Left lung (tissue), 10 donors: ENCODE measurements around the gene AP5Z1. TPM values are rescaled to one million over a fixed set of nuclear protein-coding genes. Genes with fewer than 3 reads are reported as not detected.
A peak's percentile ranks its signal among the peaks of the same experiment; 100 is the strongest.

Experiments used
- ATAC-seq: fragments of 200-7000 bp; cut with Tn5 transposase; one replicate; pipeline ENCODE4 v1.9.1; 2020; ENCODE audit warnings: moderate library complexity
- DNase-seq, 4 donors: peaks; one replicate each; pipeline ENCODE4 v3.0.0-alpha.2; 2013 to 2020
- H3K27ac ChIP-seq, 2 donors: fragments of 200-600 bp; sonication (generic) in 1 of 2; one replicate each; pipeline versions ENCODE4 v1.5.0 to v1.8.0; 2020 to 2021
- H3K27me3 ChIP-seq, 2 donors: fragments of 200-600 bp; sonication (generic) in 1 of 2; one replicate each; pipeline versions ENCODE4 v1.5.0 to v1.8.0; 2020 to 2021
- H3K36me3 ChIP-seq, 2 donors: fragments of 200-600 bp; sonication (generic) in 1 of 2; one replicate each; pipeline versions ENCODE4 v1.5.0 to v1.8.0; 2020 to 2021
- H3K4me1 ChIP-seq, 2 donors: fragments of 200-600 bp; one replicate each; pipeline ENCODE4 v1.8.0; 2021
- H3K4me3 ChIP-seq, 2 donors: fragments of 200-600 bp; sonication (generic) in 1 of 2; one replicate each; pipeline versions ENCODE4 v1.5.0 to v1.8.0; 2020 to 2021; ENCODE audit warnings: mild to moderate bottlenecking in 1 of 2
- H3K9me3 ChIP-seq, 2 donors: fragments of 200-600 bp; sonication (generic) in 1 of 2; one replicate each; pipeline versions ENCODE4 v1.5.0 to v1.8.0; 2020 to 2021
- CTCF ChIP-seq, 2 donors: fragments of 200-600 bp; sonication (generic) in 1 of 2; IDR thresholded peaks; one replicate each; pipeline versions ENCODE4 v1.5.0 to v1.8.0; 2021; ENCODE audit warnings: antibody characterized with exemption in 2 of 2
- intact Hi-C, 2 donors: fragments of 100-400 bp; cut with DNase I; formaldehyde crosslinking; loops; one replicate each; pipeline versions ENCODE4 v1.11.2 to v1.14.2; 2022
- polyA plus RNA-seq, 6 donors: library from polyadenylated mRNA; unstranded; fragments of 120-200 nt; gene quantifications; one replicate each; pipeline ENCODE4 v1.2.1, GENCODE V29; 2013; ENCODE audit not compliant: insufficient read length in 6 of 6
- total RNA-seq, 2 donors: library from RNA; stranded (reverse); fragmentation: NEBNext Ultra II Directional; extraction: Animal tissue kit (Norgen Biotek cat#: 25700); gene quantifications; one replicate each; pipeline ENCODE4 v1.2.1, GENCODE V29; 2021
- donor health status: DM: no; HTN: yes; CAD: no.
- donor health status: DM: no; HTN: no; CAD: no.

AP5Z1 gene
- total and polyA plus RNA-seq, 8 donors: 16.9 to 49.5 (median 22.5) TPM

- H3K36me3 ChIP-seq: peaks cover 0 to 87% of the 10 kb centered on the region in 2 donors
- no peak overlapping the region for H3K4me3 ChIP-seq
- H3K27ac ChIP-seq: no peak overlapping the region
- no peaks in the 10 kb centered on the region for H3K27me3 ChIP-seq
- H3K9me3 ChIP-seq: no peaks in the 10 kb centered on the region
- peaks cover 0 to 9% of the 10 kb centered on the region in 2 donors for H3K4me1 ChIP-seq
- intact Hi-C loops: no loop called here
- no peak for TF ChIP-seq CTCF (IDR thresholded peaks at IDR 0.05)
- DNase-seq (peak in 1 of 4 donors; percentile 70), ATAC-seq (no peak)
Measured at GRCh38 chr7:4782333-4783291, 7.2 kb downstream of the AP5Z1 start.

GRCh38 chr7:4783292-4783652 is 7.8 kb downstream of the AP5Z1 start:
- ATAC-seq (no peak), DNase-seq (no peak)
- H3K36me3 ChIP-seq: peaks cover 0 to 87% of the 10 kb centered on the region in 2 donors
- H3K4me1 ChIP-seq: peaks cover 0 to 2% of the 10 kb centered on the region in 2 donors
- H3K4me3 ChIP-seq: no peak overlapping the region
- no peak for TF ChIP-seq CTCF (IDR thresholded peaks at IDR 0.05)
- no peaks in the 10 kb centered on the region for H3K9me3 ChIP-seq
- no peak overlapping the region for H3K27ac ChIP-seq
- intact Hi-C loops: no loop called here
- H3K27me3 ChIP-seq: no peaks in the 10 kb centered on the region

DNA sequence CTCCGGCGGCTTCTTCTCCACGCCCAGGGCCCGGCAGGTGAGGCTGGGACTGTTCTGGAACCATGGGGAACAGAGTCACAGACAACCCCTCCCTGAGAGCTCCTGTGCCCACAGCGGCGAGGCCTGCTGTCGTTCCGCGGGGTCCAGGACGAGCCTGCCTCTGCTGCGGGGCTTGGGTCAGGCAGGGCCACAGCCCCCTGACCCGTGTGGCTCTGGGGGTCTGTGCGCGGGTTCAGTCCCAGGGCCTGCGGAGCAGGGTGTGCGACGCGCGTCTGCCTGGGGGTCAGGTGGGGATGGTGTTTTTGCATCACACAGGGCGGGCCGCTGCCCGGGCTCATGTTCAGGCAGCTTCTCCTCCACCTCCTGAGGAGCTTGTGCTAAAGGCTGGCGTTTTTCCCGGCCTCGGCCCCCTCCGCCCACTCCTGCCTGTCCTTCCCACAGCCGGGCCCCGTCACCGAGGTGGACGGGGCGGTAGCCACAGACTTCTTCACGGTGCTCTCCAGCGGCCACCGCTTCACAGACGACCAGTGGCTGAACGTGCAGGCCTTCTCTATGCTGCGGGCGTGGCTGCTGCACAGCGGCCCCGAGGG is 8.4 kb downstream of the AP5Z1 start:
- intact Hi-C loops: no loop called here
- H3K4me3 ChIP-seq: no peak overlapping the region
- H3K4me1 ChIP-seq: no peaks in the 10 kb centered on the region
- ATAC-seq: no peak
- peak in 1 of 4 donors; percentile 80 for DNase-seq
- H3K27ac ChIP-seq: no peak overlapping the region
- H3K27me3 ChIP-seq: no peaks in the 10 kb centered on the region
- TF ChIP-seq CTCF (IDR thresholded peaks at IDR 0.05): no peak
- H3K9me3 ChIP-seq: no peaks in the 10 kb centered on the region
- peaks cover 0 to 92% of the 10 kb centered on the region in 2 donors for H3K36me3 ChIP-seq

GRCh38 chr7:4784799-4785198 is 9.4 kb downstream of the AP5Z1 start:
- Histone ChIP-seq H3K4me1 (no peaks in the 10 kb centered on the region), H3K27me3 (no peaks in the 10 kb centered on the region), H3K9me3 (no peaks in the 10 kb centered on the region), H3K4me3 (no peak overlapping the region), H3K27ac (no peak overlapping the region), H3K36me3 (peaks cover 0 to 100% of the 10 kb centered on the region in 2 donors)
- ATAC-seq (no peak), DNase-seq (peak in 1 of 4 donors; percentile 71)
- no peak for TF ChIP-seq CTCF (IDR thresholded peaks at IDR 0.05)
- intact Hi-C loops: no loop called here

DNA sequence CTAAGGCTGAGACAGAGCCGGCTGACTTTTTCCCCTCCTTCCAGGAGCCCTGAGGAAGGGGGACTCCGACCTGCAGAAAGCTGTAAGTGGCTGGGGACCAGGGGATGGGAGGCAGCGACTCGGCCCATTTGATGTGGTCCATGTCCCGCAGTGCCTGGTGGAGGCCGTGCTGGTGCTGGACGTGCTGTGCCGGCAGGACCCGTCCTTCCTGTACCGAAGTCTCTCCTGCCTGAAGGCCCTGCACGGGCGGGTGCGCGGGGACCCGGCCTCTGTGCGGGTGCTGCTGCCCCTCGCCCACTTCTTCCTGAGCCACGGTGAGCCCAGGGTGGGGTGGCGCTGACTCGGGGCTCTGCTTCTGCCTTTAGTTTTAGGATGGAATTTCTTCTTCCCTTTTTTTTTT is 9.9 kb downstream of the AP5Z1 start:
- DNase-seq: peak in 1 of 4 donors; percentile 74
- intact Hi-C loops: no loop called here
- H3K27me3 ChIP-seq: no peaks in the 10 kb centered on the region
- no peaks in the 10 kb centered on the region for H3K4me1 ChIP-seq
- H3K4me3 ChIP-seq: no peak overlapping the region
- no peak overlapping the region for H3K27ac ChIP-seq
- peaks cover 0 to 100% of the 10 kb centered on the region in 2 donors for H3K36me3 ChIP-seq
- no peak for ATAC-seq
- no peak for TF ChIP-seq CTCF (IDR thresholded peaks at IDR 0.05)
- H3K9me3 ChIP-seq: no peaks in the 10 kb centered on the region
